GM18858 (cell line): ENCODE measurements around the gene POU2AF1.
"Not testable (repeated sequence)": the region's sequence is repeated elsewhere in the genome, so short reads cannot be mapped to it uniquely, and the experiment has no call there.

Experiments
- ATAC-seq: cut with Tn5 transposase; IDR thresholded peaks from one replicate; pipeline ENCODE4 v1.9.1; 2021; ENCODE audit not compliant: unreplicated experiment

POU2AF1 gene

DNA sequence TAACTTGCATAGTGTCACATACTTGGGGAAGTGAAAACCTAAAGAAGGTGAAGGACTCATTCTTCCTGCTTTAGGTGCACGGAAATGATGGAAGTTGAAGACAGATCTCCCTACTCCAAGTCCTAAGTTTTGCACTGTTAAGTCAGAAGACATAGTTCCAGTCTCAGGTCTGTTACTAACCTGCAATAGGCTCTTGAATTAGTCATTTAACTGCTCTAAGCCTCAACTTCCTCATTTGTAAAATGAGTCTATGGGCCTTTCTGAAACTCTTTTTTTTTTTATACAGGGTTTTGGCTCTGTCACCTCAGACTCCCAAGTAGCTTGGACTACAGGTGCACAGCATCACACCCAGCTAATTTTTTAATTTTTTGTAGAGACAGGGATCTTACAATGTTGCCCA, 30.8 kb upstream of the POU2AF1 start:
- peak; percentile 67 for ATAC-seq

DNA sequence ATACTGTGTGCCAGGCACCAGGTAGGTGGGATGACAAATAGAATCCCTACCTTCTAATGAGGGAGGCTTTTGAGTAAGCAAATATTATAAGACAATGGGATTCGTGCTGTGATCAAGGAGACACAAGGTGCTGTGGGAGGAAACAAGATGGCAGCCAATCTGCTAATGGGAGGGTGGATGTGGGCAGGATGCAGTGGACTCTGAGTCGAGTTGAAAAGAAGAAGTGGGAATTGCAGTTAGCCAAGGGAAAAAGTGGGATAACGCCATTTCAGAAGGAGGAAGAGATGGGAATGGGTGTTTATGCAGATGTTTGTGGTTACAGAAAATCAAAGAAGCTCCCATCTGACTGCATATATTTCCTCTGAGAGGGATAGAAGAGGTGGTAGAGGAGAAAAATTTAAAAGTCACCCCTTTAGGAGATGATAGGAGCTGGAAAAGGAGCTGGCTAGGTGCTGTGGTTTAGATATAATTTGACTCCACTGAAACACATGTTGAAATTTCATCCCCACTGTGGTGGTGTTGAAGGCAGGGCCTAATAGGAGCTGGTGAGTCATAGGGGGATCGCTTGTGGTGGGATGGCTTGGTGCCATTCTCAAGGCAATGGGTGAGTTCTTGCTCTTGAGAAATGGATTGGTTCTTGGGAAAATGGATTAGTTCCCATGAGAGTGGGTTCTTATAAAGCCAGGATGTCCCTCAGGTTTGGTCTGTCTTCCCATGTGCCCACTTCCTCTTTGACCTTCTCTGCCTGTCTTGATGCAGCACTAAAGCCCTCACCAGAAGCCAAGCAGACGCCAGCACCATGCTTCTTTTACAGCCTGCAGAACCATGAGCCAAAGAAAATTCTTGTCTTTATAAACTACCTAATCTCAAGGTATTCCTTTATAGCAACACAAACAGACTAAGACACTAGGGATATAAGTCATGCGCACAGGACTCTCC, 30.0 kb upstream of the POU2AF1 start:
- peak; percentile 55 for ATAC-seq

DNA sequence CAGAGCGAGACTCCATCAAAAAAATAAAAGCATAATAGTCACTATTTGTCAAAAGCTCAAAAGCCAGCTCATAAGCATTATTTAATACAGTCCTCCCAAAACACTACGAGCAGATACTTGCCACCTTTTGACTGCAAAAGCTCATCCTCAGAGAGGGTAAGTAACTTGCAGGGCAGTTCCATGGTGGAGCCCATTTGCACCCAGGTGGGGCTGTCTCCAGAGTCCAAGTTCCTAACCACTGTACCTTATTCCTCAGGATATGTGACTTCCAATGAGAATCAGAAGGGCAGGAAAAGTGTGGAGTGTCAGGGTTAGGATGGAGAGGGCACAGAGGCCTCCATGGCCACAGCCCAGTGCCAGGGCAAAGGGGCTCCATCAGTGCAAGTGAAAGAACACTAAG, 28.6 kb upstream of the POU2AF1 start:
- ATAC-seq, result no peak

DNA sequence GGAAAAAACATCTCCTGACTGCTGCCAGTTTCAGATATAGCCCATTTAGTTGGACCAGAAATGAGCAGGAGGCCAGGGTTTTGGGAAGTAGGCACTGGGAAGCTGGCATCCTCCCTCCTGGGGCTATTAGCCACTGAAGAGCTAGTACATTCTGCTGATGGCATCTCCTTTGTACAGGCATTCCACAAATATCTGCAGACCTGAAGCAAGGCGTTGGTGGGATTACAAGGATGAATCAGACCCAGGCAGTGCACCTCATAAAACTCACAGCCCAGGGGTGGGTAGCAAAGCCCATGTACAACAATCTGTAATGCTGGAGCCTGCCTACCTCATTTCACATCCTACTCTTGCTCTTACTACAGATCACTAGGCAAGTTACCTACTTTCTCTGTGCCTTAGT, 27.5 kb upstream of the POU2AF1 start:
- ATAC-seq, result no peak

DNA sequence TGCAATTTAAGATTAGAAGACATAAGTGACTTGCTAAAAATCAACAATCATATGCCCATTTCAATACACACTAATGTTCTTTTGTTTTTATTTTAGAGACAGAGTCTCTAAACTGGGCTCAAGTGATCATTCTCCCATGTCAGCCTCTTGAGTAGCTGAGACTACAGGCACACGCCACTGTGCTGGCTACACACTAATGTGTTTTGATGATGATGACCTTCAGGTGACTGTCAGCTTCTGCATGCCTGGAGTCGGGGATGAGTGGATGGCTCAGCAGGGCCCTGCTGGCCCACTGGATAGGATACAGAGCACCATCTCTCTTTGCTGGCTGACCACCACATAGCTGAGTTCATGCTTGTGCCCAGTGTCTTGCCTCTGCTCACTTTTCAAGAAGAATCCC, 27.0 kb upstream of the POU2AF1 start:
- ATAC-seq, result no peak

DNA sequence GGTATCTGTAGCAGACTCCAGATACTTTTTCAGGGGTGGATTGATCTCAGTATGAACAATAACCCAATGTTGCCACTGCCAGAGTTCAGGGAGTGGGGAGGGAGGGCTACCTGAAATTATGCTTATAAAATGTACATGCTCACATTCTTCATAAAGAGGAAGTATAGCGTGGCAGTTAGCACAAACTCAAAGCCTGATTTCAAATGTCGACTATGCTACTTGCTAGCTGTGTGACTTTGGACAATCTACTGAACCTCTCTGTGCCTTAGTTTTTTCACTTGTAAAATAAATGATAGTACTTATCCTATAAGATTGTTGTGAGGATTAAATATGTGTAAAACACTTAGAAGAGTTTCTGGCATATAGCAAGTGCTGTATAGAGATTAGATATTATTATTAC, 26.5 kb upstream of the POU2AF1 start:
- ATAC-seq, result no peak

DNA sequence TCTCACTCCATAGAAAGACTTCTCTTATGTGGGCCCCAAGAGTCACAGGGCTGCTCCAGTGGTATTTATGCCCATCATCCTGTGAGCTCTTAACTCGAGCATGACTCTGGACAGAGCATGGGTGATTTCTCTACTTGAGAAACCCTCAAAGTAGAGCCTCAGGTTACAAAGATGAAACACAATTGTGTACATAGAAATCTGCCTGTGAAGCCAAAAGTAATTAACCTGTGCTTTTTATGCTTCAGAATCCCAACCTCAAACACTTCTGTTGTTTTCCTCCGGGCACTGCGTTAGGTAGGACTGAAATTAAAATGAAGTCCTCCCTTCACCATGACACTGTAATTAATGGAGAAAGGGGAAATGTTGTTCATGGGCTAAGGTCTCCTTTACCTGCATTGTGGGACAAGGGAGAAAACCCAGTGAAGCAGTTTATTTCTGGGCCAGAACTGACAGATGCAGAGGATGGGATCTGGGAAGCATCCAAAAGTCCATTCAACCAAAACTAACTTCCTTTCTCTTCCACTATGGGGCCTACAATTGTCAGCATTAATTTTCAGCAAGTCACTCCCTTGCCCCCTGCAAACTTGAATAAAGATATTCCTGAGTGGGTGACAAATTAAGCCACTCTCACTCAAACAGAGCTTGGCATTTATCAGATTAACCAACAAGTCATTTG, 24.1 kb upstream of the POU2AF1 start:
- ATAC-seq, result no peak

DNA sequence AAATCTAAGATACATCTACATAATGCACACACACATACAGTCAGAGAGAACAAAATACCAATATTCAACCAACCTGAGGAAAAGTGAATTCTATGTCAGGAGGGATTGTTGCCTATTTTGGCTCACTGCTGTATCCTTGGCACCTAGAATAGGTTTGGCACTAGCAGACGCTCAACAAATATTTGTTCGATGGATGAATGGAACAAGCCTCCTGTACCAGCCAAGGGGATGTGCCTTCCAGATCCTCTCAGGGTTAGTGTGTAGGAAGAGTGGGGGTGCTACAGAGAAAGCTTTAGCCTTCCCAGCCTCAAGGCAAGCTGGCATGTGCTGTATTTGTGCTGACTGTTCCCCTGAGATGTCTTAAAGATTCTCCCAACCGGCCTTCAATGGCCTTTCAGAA, 23.3 kb upstream of the POU2AF1 start:
- ATAC-seq, result no peak

DNA sequence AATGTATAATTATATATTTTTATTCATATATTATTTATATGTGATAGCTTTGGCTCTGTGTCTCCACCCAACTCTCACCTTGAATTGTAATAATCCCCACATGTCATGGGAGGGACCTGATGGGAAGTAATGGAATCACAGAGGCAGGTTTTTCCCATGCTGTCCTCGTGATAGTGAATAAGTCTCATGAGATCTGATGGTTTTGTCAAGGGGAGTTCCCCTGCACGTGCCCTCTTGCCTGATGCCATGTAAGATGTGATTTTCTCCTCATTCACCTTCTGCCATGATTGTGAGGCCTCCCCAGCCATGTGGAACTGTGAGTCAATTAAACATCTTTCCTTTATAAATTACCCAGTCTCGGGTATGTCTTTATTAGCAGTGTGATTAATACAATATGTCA, 22.9 kb upstream of the POU2AF1 start:
- ATAC-seq, result not testable (repeated sequence)

DNA sequence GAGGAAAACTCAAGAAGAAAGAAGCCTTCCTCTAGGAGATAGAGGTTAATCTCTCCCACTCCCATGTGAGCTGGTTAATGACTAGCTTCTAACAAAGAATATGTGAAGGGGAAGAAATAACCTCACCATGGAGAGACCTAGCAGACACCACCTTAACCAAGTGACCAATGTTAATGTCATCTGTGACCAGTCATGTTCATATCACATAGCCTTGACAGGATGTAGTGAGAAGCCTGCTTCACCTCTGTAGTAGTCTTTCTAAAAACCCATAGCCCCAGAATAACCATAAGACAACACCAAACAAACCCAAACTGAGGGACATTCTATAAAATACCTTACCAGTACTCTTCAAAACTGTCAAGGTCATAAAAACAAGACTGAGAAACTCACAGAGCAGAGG, 21.5 kb upstream of the POU2AF1 start:
- no peak for ATAC-seq

DNA sequence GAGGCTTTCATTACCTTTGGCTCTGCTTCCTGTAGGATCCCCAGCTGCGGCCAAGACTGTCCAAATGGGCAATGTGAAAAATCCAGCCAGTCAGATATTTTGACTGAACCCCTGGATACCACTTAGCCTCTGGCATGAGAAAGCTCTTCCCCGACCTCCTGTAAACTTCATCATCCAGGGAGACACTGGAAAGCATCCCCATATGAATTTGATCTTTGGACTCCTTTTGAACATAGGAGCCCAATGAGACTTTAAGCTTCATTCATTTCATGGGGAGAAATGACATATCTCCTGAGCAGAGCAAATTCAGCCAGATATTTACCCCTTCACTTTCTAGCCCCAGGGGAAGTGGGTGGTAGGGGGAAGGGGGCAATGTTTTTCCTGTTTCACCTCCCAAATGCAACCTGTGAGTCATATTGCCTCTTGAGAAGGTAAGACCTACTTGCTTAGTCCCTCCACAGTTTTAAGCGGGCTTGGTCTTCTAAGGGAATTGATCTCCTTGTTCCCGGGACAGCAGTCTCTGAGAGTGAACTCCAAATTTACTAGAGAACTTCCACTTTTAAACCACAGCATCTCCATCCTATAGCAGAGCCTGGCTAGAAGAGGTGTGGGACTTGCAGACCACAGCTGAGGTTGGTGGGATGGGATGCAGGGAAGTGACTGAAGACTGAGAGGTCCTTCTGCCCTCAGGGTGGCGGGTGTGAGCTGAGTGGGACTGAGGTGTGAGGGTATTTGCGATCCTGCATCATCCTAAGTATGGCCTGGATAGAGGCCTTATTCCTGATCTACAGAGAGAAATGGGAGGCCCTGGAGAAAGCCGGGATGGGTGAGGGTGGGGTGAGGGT, 20.3 kb upstream of the POU2AF1 start:
- no peak for ATAC-seq

DNA sequence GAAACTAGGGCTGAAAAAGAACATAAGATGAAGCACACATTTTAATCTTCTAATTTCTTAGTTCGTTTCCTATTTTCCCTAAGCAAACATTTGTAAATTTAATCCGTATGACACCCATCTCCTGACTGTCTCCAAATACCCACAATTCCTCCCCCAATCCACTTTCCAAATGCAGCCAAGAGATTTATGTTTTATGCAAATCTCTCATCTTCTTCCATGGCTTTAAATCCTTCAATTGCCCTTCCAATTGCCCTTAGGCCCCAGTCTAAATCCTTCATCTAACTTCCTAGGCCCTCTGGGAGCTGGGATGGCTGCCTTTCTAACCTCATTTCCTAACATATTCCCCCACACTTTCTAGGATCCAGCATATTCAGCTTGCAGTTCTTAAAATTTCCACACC, 18.0 kb upstream of the POU2AF1 start:
- no peak for ATAC-seq

DNA sequence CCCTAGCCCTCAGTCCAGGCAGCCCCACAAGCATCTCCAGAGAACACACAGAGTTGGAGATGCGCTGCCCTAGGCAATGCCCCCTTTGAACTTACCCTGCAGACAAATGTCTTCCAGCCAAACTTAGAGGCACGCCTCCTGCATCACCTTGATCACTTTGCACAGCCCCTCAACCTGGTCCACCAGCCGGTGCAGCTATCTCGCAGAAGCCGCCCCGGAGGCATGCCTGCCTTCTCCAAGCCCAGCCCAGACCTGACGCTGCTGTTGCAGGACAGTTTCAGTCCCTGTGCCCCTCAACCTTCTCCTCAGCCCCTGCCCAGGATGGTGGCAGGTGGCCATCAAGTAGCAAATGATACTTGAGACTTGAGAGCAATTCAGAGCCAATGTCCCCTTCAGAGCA, 16.7 kb upstream of the POU2AF1 start:
- ATAC-seq, result no peak

DNA sequence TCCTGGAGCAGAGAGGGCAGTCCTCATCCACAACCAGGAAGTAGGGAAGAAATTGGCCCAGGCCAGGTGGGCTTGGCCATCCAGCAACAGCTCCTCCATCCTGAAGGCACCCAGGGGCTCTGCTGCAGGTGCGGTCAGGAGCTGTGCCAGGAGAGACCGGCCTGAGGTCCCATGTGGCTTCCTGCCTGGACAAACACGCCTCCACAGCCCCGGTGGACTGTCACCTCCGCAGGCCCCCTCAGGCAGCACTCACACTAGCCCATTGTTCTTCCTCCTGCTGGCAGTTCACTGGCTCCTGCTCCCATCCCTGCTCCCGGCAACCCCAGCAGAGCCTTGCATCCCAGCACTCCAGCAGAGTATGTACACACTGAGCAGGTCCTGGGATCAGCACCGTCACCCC, 16.0 kb upstream of the POU2AF1 start:
- ATAC-seq, result no peak

DNA sequence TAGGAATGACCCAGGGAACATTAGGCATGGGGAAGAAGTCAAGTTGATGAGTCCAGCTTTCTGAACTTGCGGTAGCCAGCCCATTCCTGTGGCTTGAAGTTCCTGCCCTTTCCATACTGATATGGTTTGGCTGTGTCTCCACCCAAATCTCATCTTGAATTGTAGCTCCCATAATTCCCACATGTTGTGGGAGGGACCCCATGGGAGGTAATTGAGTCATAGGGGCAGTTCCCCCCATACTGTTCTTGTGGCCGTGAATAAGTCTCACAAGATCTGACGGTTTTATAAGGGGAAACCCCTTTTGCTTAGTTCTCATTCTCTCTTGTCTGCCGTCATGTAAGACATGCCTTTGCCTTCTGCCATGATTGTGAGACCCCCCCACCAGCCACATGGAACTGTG, 15.1 kb upstream of the POU2AF1 start:
- not testable (repeated sequence) for ATAC-seq

DNA sequence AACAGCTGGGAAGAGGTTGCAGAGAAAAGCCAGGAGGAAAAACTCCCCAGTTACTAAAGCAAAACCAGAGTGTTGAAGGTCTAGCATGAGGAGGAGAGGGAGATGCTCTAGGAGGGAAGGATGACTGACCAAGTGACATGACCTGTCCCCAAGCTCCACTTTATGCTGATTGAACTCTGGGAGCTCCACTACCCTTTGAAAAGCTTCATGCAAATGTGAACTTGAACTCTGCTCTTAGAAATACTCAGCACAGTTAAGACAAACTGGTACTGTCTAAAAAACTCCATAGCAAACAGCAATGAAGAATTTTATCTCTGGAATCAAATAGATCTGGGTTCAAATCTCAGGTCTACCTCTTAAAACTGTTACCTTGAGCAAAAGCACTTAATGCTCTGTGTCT, 14.5 kb upstream of the POU2AF1 start:
- no peak for ATAC-seq

DNA sequence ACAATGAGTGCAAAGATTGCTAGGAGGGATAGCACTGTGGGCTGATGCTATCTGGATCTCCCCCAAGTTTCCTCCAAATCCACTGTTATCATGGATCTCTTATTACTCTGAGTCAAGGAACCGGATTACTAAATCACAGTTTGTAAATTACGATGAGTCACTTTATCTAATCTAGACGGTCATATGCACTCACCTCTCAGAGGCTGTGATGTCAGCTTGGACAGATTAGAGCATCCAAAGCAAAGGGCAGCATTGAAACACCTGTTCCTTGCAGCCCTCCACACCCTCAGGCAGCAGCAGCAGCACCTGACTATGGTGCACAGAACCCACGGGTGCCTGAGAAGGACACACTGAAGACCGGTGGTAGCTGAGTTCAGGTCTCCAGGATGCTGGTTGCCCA, 14.0 kb upstream of the POU2AF1 start:
- no peak for ATAC-seq

DNA sequence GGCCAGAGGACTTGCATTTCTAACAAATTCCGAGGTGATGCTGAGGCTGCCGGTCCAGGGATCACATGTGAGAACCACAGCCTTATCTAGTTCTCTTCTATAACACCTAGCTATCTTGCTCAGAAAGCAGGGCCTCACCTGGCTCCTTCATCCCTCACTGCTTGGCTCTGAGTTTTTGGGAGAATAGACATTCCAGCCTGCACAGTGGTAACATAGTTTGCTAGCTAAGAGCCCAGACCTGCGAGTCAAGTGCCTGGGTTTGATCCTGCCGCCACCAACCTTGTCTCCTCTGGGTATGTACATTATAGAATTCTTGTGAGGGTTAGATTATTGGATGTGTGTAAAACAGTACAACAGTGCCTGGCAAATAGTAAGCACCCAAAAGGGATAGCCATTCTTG, 13.5 kb upstream of the POU2AF1 start:
- ATAC-seq, result no peak

DNA sequence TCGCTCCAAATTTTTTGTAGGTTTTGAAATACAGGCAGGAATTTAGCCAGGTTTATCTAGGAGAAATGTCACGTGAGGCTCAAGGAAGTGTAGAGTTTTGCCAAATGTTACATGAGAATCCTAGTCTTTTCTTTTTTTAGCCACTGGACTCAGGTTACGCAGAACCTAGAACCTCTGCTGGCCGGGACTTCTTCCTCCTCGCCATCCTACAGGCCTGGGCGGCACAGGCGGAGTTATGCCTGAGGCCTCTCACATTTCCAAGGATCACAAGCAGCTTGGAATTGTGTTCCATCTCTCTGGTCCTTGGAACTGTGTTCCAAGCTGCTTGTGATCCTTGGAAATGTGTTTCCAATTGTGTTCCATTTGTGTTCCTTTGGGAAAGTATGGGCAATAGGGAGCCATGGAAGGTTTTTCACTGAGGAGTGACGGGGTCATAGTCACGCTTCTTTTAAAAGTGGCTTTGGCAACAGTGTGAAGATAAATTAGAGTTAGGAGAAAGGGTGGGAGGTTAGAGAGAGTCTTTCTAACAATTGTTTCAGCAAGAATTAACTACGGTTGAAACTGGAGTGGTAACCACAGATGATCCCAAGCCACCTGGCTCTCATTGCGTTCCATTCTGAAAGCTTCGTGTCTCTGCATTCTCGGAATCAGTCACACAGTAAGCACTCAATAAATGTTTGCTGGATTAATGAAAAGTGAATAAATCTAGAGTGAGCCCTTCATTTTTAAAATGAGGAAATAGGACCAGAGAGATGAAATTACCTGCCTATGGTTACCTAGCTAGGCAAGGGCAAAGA, 12.5 kb upstream of the POU2AF1 start:
- no peak for ATAC-seq

DNA sequence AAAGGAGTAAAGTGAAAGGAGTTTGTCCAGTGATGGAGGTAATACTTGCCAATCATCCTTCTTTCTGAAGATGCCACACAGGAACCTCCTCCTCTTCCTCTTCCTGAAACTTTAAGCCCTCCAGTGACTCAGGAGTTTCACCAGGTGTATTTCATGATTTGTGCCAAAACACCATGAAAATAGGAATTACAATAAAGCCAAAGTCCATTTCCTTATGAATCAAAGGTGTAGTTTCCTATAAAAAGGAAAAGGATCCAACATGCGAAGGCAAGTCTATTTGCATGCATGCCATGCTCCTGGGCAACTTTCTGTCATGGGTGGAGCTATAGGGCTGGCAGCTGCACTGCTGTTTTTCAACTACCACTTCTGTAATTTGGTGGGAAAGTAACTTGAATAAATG, 9.8 kb upstream of the POU2AF1 start:
- ATAC-seq, result no peak

DNA sequence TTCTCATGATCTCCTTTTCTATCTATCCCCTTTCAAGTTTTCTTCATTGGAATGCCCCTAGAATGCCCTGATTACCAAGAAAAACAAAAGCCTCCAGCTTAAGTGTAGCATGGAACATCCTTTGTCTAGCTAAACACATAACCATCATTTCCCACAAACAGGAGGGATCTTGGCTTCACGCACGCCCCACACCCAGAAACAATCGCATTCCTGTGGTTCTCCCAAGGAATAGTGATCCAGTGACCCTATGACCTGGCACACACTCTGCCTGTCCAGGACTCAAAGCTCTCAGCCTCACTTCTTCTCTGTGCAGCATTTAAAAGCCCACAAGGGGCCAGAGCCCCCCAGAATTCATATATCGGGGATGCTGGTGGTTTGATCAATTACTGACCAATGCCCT, 9.3 kb upstream of the POU2AF1 start:
- no peak for ATAC-seq
